Tibial nerve (tissue), 4 donors: Measurements from ENCODE around the gene CLEC18B. TPM values are rescaled to one million over a fixed set of nuclear protein-coding genes. Genes with fewer than 3 reads are reported as not detected.
"Not testable (repeated sequence)": the region's sequence is repeated elsewhere in the genome, so short reads cannot be mapped to it uniquely, and the experiment has no call there.

Experiments used
- DNase-seq, 2 donors: peaks; one replicate each; pipeline ENCODE4 v3.0.0-alpha.2; 2019; ENCODE audit warnings: low spot score in 2 of 2
- H3K27ac ChIP-seq, 4 donors: fragments of 200-600 bp; sonication (generic) in 3 of 4; one replicate each; pipeline ENCODE4 v1.5.1; 2017 to 2019; ENCODE audit warnings: mild to moderate bottlenecking in 1 of 4
- H3K27me3 ChIP-seq, 2 donors: fragments of 200-600 bp; sonication (generic) in 1 of 2; one replicate each; pipeline versions ENCODE4 v1.5.1 to v1.6.0; 2017 to 2019
- H3K36me3 ChIP-seq, 3 donors: fragments of 200-600 bp; sonication (generic); one replicate each; pipeline ENCODE4 v1.5.1; 2018 to 2019
- H3K4me1 ChIP-seq, 4 donors: fragments of 200-600 bp; sonication (generic) in 3 of 4; one replicate each; pipeline ENCODE4 v1.5.1; 2017 to 2019
- H3K4me3 ChIP-seq, 4 donors: fragments of 200-600 bp; sonication (generic) in 3 of 4; one replicate each; pipeline ENCODE4 v1.5.1; 2017 to 2019; ENCODE audit warnings: mild to moderate bottlenecking in 1 of 4, moderate library complexity in 1 of 4
- H3K9me3 ChIP-seq, 4 donors: fragments of 200-600 bp; sonication (generic) in 3 of 4; one replicate each; pipeline ENCODE4 v1.5.1; 2017 to 2019
- EP300 ChIP-seq, 2 donors: sonication (generic); formaldehyde crosslinking; IDR thresholded peaks; one replicate each; pipeline ENCODE4 v1.6.1; 2017; ENCODE audit warnings: antibody characterized with exemption in 2 of 2, mild to moderate bottlenecking in 1 of 2
- WGBS, 2 donors: methylation state at CpG; one replicate each; pipeline ENCODE4 v1.1.5; 2018; 5-methylcytosine and 5-hydroxymethylcytosine counted together
- total RNA-seq, 4 donors: library from RNA; depleted of rRNA; stranded (reverse); fragments of >200 nt; gene quantifications; one replicate each; pipeline ENCODE4 v1.1.0, GENCODE V29; 2016

CLEC18B gene
- total RNA-seq, 4 donors from 2014 or later: 2.7 to 20.0 (median 9.0) TPM

GRCh38 chr16:74407362-74407705, 13.9 kb downstream of the CLEC18B start:
- peak in 1 of 2 donors; percentile 28 for TF ChIP-seq EP300 (IDR thresholded peaks at IDR 0.05)
- DNase-seq: peak; percentile 31 to 38
- H3K36me3 ChIP-seq, H3K4me1 ChIP-seq, H3K27me3 ChIP-seq, H3K9me3 ChIP-seq: not testable (repeated sequence)
- 33 to 39% methylated on average over 10 to 16 of the region's 23 CpGs for WGBS, 2 donors
- peak overlapping the region; percentile 56 to 89 (median 80) for H3K27ac ChIP-seq
- H3K4me3 ChIP-seq: peak overlapping the region; percentile 33 to 58 (median 42)

GRCh38 chr16:74406600-74407361, 14.5 kb downstream of the CLEC18B start:
- not testable (repeated sequence) for H3K4me1 ChIP-seq, H3K36me3 ChIP-seq, H3K9me3 ChIP-seq, H3K27me3 ChIP-seq
- peak overlapping the region; percentile 33 to 58 (median 42) for H3K4me3 ChIP-seq
- no CpG with 5 or more reads among the region's 71 CpGs for WGBS, 2 donors
- DNase-seq: peak in 1 of 2 donors; percentile 31
- H3K27ac ChIP-seq: peak overlapping the region; percentile 56 to 89 (median 80)

- DNase-seq, H3K9me3 ChIP-seq, H3K4me3 ChIP-seq, H3K27me3 ChIP-seq, H3K27ac ChIP-seq, H3K4me1 ChIP-seq, H3K36me3 ChIP-seq: not testable (repeated sequence)
- 39 to 59% methylated on average over 6 to 9 of the region's 14 CpGs for WGBS, 2 donors
Measured at GRCh38 chr16:74404148-74404933, 16.9 kb downstream of the CLEC18B start.

GRCh38 chr16:74400238-74400637, 21.0 kb downstream of the CLEC18B start:
- WGBS, 2 donors: 88 to 97% methylated on average over 3 of the region's 4 CpGs
- not testable (repeated sequence) for H3K9me3 ChIP-seq, DNase-seq, H3K27me3 ChIP-seq, H3K27ac ChIP-seq, H3K4me3 ChIP-seq, H3K36me3 ChIP-seq
- H3K4me1 ChIP-seq: peaks cover 0 to 27% (median 0%) of the 10 kb centered on the region in 4 donors

GRCh38 chr16:74398212-74398895, 22.9 kb downstream of the CLEC18B start:
- WGBS, 2 donors: 15 to 30% methylated on average over 2 to 11 of the region's 15 CpGs

GRCh38 chr16:74396521-74397017, 24.7 kb downstream of the CLEC18B start:
- DNase-seq: not testable (repeated sequence)
- H3K4me1 ChIP-seq: peaks cover 0 to 27% (median 0%) of the 10 kb centered on the region in 4 donors

More at GRCh38 chr16:74398212-74398895, 22.9 kb downstream of the CLEC18B start:
- not testable (repeated sequence) for H3K4me3 ChIP-seq, DNase-seq, H3K36me3 ChIP-seq, H3K27me3 ChIP-seq, H3K9me3 ChIP-seq
- Histone ChIP-seq H3K4me1 (peaks cover 0 to 27% (median 0%) of the 10 kb centered on the region in 4 donors), H3K27ac (peak overlapping the region in 2 of 4 donors; percentile 52 to 73)

GRCh38 chr16:74394604-74395003, 26.7 kb downstream of the CLEC18B start:
- not testable (repeated sequence) for DNase-seq, H3K4me3 ChIP-seq, H3K27ac ChIP-seq, H3K9me3 ChIP-seq, H3K27me3 ChIP-seq, H3K36me3 ChIP-seq
- 86% methylated on average over 3 of the region's 5 CpGs; no CpG with 5 or more reads in 1 of the 2 donors for WGBS, 2 donors
- peaks cover 0 to 27% (median 0%) of the 10 kb centered on the region in 4 donors for H3K4me1 ChIP-seq

More at GRCh38 chr16:74396521-74397017, 24.7 kb downstream of the CLEC18B start:
- not testable (repeated sequence) for H3K4me3 ChIP-seq, H3K27me3 ChIP-seq, H3K36me3 ChIP-seq, H3K9me3 ChIP-seq
- 28 to 30% methylated on average over 7 of the region's 7 CpGs for WGBS, 2 donors
- peak overlapping the region in 2 of 4 donors; percentile 16 to 60 for H3K27ac ChIP-seq

GRCh38 chr16:74394131-74394530, 27.1 kb downstream of the CLEC18B start:
- H3K9me3 ChIP-seq, DNase-seq, H3K27me3 ChIP-seq, H3K4me3 ChIP-seq, H3K27ac ChIP-seq, H3K36me3 ChIP-seq: not testable (repeated sequence)
- H3K4me1 ChIP-seq: peaks cover 0 to 27% (median 0%) of the 10 kb centered on the region in 4 donors
- 81 to 90% methylated on average over 6 of the region's 9 CpGs for WGBS, 2 donors

- not testable (repeated sequence) for H3K9me3 ChIP-seq, H3K4me3 ChIP-seq, H3K36me3 ChIP-seq, H3K27me3 ChIP-seq, H3K27ac ChIP-seq, DNase-seq, H3K4me1 ChIP-seq
- 82 to 84% methylated on average over 9 of the region's 13 CpGs for WGBS, 2 donors
Measured at GRCh38 chr16:74391454-74392050, 29.7 kb downstream of the CLEC18B start.

GRCh38 chr16:74382339-74383034, 38.8 kb downstream of the CLEC18B start:
- not testable (repeated sequence) for H3K27ac ChIP-seq, H3K4me1 ChIP-seq, H3K27me3 ChIP-seq, DNase-seq, H3K36me3 ChIP-seq, H3K4me3 ChIP-seq, H3K9me3 ChIP-seq
- 34% methylated on average over 2 of the region's 6 CpGs; no CpG with 5 or more reads in 1 of the 2 donors for WGBS, 2 donors

GRCh38 chr16:74373847-74374184, 47.5 kb downstream of the CLEC18B start:
- WGBS, 2 donors: 91 to 96% methylated on average over 9 of the region's 9 CpGs
- H3K4me3 ChIP-seq, DNase-seq, H3K36me3 ChIP-seq, H3K4me1 ChIP-seq, H3K9me3 ChIP-seq, H3K27me3 ChIP-seq, H3K27ac ChIP-seq: not testable (repeated sequence)
